ENCODE measurements around the gene AASDH. TPM values are rescaled to one million over a fixed set of nuclear protein-coding genes. Genes with fewer than 3 reads are reported as not detected.

Gene AASDH
- total RNA-seq, 1 experiment from 2014 or later = 5.4 TPM

DNA sequence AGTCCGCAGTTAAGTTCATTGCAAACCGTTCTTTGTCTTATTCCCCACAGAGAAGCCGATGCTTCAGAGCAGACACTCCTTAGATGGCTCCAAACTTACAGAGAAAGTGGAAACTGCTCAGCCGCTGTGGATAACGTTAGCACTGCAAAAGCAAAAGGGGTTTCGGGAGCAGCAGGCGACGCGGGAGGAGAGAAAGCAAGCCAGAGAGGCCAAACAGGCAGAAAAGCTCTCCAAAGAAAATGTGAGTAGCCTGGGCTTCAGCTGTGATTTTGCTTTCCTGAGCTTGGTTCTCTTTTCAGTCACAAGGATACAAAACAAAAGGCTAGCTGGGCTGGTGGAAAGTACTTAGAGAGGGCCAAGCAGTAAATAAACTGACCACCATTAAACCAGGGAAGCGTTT lies 64.0 kb downstream of the AASDH start:
- POLR2A ChIA-PET = no interaction called here
- CTCF ChIA-PET = no interaction called here
- DNase-seq (ENCODE audit: low read depth, low spot score) = no peak
- Histone ChIP-seq H3K27me3 (ENCODE audit: control insufficient read depth, insufficient read depth, low read length) (no peaks in the 10 kb centered on the region), H3K27ac (ENCODE audit: low read length) (no peak overlapping the region), H3K36me3 (ENCODE audit: control insufficient read depth, insufficient read depth, low read length) (no peaks in the 10 kb centered on the region), H3K4me3 (ENCODE audit: low read depth in 2 of 2, low read length in 2 of 2) (no peak overlapping the region), H3K4me1 (ENCODE audit: control insufficient read depth, insufficient read depth, low read length) (no peaks in the 10 kb centered on the region), H3K9me3 (ENCODE audit: control insufficient read depth, insufficient read depth, low read depth, low read length) (no peaks in the 10 kb centered on the region)
- TF ChIP-seq SIN3A (IDR thresholded peaks at IDR 0.05; ENCODE audit: borderline replicate concordance, insufficient read depth, low read depth, low read length) (no peak), POLR2AphosphoS5 (IDR thresholded peaks at IDR 0.05; ENCODE audit: low read depth, low read length) (no peak), TCF7L2 (IDR thresholded peaks at IDR 0.05; ENCODE audit: low read depth, low read length) (no peak)
- TF ChIP-seq, protein P1, sequence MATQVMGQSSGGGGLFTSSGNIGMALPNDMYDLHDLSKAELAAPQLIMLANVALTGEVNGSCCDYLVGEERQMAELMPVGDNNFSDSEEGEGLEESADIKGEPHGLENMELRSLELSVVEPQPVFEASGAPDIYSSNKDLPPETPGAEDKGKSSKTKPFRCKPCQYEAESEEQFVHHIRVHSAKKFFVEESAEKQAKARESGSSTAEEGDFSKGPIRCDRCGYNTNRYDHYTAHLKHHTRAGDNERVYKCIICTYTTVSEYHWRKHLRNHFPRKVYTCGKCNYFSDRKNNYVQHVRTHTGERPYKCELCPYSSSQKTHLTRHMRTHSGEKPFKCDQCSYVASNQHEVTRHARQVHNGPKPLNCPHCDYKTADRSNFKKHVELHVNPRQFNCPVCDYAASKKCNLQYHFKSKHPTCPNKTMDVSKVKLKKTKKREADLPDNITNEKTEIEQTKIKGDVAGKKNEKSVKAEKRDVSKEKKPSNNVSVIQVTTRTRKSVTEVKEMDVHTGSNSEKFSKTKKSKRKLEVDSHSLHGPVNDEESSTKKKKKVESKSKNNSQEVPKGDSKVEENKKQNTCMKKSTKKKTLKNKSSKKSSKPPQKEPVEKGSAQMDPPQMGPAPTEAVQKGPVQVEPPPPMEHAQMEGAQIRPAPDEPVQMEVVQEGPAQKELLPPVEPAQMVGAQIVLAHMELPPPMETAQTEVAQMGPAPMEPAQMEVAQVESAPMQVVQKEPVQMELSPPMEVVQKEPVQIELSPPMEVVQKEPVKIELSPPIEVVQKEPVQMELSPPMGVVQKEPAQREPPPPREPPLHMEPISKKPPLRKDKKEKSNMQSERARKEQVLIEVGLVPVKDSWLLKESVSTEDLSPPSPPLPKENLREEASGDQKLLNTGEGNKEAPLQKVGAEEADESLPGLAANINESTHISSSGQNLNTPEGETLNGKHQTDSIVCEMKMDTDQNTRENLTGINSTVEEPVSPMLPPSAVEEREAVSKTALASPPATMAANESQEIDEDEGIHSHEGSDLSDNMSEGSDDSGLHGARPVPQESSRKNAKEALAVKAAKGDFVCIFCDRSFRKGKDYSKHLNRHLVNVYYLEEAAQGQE (IDR thresholded peaks at IDR 0.05; ENCODE audit: insufficient read depth in 1 of 2, low read depth in 2 of 2, low read length in 1 of 2) = no peak
- TF ChIP-seq, protein P2, sequence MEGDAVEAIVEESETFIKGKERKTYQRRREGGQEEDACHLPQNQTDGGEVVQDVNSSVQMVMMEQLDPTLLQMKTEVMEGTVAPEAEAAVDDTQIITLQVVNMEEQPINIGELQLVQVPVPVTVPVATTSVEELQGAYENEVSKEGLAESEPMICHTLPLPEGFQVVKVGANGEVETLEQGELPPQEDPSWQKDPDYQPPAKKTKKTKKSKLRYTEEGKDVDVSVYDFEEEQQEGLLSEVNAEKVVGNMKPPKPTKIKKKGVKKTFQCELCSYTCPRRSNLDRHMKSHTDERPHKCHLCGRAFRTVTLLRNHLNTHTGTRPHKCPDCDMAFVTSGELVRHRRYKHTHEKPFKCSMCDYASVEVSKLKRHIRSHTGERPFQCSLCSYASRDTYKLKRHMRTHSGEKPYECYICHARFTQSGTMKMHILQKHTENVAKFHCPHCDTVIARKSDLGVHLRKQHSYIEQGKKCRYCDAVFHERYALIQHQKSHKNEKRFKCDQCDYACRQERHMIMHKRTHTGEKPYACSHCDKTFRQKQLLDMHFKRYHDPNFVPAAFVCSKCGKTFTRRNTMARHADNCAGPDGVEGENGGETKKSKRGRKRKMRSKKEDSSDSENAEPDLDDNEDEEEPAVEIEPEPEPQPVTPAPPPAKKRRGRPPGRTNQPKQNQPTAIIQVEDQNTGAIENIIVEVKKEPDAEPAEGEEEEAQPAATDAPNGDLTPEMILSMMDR (IDR thresholded peaks at IDR 0.05) = no peak
- BruUV-seq (replicated peaks) = no TSS peak
- intact Hi-C loops (cut with micrococcal nuclease; ENCODE audit: unreplicated experiment) = no loop called here
- no peak for ATAC-seq
- in situ Hi-C loops (cut with HindIII; ENCODE audit: low pct_unique_long_range_greater_than_20kb, low sequenced_read_pairs) = no loop called here

DNA sequence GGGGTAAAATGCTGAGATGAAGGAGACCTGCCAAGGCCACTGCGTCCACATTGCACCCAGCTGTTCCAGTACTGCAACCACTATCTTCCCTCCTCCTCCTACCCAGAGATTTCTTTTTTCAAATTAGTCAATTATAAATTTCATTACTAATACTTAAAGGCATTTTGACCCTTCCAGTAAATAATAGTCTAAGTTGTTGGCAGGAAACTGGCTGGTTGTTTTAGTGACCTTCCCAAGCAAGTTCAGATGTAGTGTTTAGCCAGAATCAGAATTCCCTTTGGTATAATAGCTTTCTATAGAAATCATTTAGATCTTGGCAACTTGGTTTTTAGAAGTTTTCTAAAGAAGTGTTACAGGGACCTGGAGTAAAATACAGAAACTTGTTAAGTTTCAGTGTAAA lies 66.0 kb downstream of the AASDH start:
- H3K4me3 ChIP-seq (ENCODE audit: low read depth in 2 of 2, low read length in 2 of 2) = no peak overlapping the region
- CTCF ChIA-PET = no interaction called here
- no peak overlapping the region for H3K27ac ChIP-seq (ENCODE audit: low read length)
- BruUV-seq (replicated peaks) = no TSS peak
- no peaks in the 10 kb centered on the region for H3K36me3 ChIP-seq (ENCODE audit: control insufficient read depth, insufficient read depth, low read length)
- DNase-seq (ENCODE audit: low read depth, low spot score) = no peak
- no peak for ATAC-seq
- POLR2A ChIA-PET = no interaction called here
- in situ Hi-C loops (cut with HindIII; ENCODE audit: low pct_unique_long_range_greater_than_20kb, low sequenced_read_pairs) (no loop called here), intact Hi-C loops (cut with micrococcal nuclease; ENCODE audit: unreplicated experiment) (no loop called here)
- no peaks in the 10 kb centered on the region for H3K4me1 ChIP-seq (ENCODE audit: control insufficient read depth, insufficient read depth, low read length)
- no peak for TF ChIP-seq SIN3A (IDR thresholded peaks at IDR 0.05; ENCODE audit: borderline replicate concordance, insufficient read depth, low read depth, low read length)
- TF ChIP-seq, protein P1 (IDR thresholded peaks at IDR 0.05; ENCODE audit: insufficient read depth in 1 of 2, low read depth in 2 of 2, low read length in 1 of 2) = no peak
- no peak for TF ChIP-seq TCF7L2 (IDR thresholded peaks at IDR 0.05; ENCODE audit: low read depth, low read length)
- no peak for TF ChIP-seq POLR2AphosphoS5 (IDR thresholded peaks at IDR 0.05; ENCODE audit: low read depth, low read length)
- TF ChIP-seq, protein P2 (IDR thresholded peaks at IDR 0.05) = no peak
- H3K9me3 ChIP-seq (ENCODE audit: control insufficient read depth, insufficient read depth, low read depth, low read length) = no peaks in the 10 kb centered on the region
- no peaks in the 10 kb centered on the region for H3K27me3 ChIP-seq (ENCODE audit: control insufficient read depth, insufficient read depth, low read length)

Measured in Panc1 (cell line).